Neuronal stem cell (in vitro differentiated cells): ENCODE measurements around the gene ISLR2.

Source experiments
- DNase-seq: peaks from one replicate; pipeline ENCODE4 v3.0.0-alpha.2; 2013; ENCODE audit warnings: low spot score
- H2AFZ ChIP-seq: one replicate; pipeline ENCODE4 v1.6.1; 2013; ENCODE audit warnings: mild to moderate bottlenecking, low read length, inconsistent platforms
- H2AK5ac ChIP-seq: 2 replicates; pipeline ENCODE4 v1.6.1; 2013; ENCODE audit warnings: low read depth, mild to moderate bottlenecking, inconsistent platforms, low read length, moderate library complexity, mixed read lengths
- H2BK120ac ChIP-seq: 2 replicates; pipeline ENCODE4 v1.6.1; 2013; ENCODE audit warnings: low read depth, mild to moderate bottlenecking, inconsistent platforms, low read length, moderate library complexity, mixed read lengths
- H2BK12ac ChIP-seq: one replicate; pipeline ENCODE4 v1.6.1; 2013; ENCODE audit warnings: low read length, inconsistent platforms
- H2BK15ac ChIP-seq: 2 replicates; pipeline ENCODE4 v1.6.1; 2013; ENCODE audit warnings: mild to moderate bottlenecking, low read length, inconsistent platforms, mixed read lengths
- H2BK5ac ChIP-seq: one replicate; pipeline ENCODE4 v1.6.1; 2013; ENCODE audit warnings: inconsistent platforms, mild to moderate bottlenecking, low read length, moderate library complexity
- H3K14ac ChIP-seq: one replicate; pipeline ENCODE4 v1.6.1; 2013; ENCODE audit warnings: low read length, inconsistent platforms
- H3K18ac ChIP-seq: 2 replicates; pipeline ENCODE4 v1.6.1; 2013; ENCODE audit warnings: low read length, inconsistent platforms
- H3K23ac ChIP-seq: 2 replicates; pipeline ENCODE4 v1.6.1; 2013; ENCODE audit warnings: low read depth, mild to moderate bottlenecking, mixed read lengths, low read length, inconsistent platforms; ENCODE audit not compliant: poor library complexity
- H3K27ac ChIP-seq: replicated peaks from 3 replicates; pipeline ENCODE4 v1.5.1; 2013; ENCODE audit warnings: low read length, inconsistent platforms
- H3K27me3 ChIP-seq, 3 experiments: 2 replicates each; pipeline ENCODE4 v1.6.1; 2013; ENCODE audit warnings: low read length in 3 of 3, mild to moderate bottlenecking in 2 of 3, inconsistent platforms in 1 of 3, low read depth in 1 of 3, mixed read lengths in 1 of 3, moderate library complexity in 1 of 3; ENCODE audit not compliant: control insufficient read depth in 3 of 3, insufficient read depth in 3 of 3
- H3K36me3 ChIP-seq, 2 donors: replicated peaks in 1 of 2; 2 replicates each; pipeline ENCODE4 v1.6.1; 2013; ENCODE audit warnings: low read length in 2 of 2; ENCODE audit not compliant: control insufficient read depth in 2 of 2, insufficient read depth in 2 of 2
- H3K4ac ChIP-seq: 2 replicates; pipeline ENCODE4 v1.6.1; 2013; ENCODE audit warnings: inconsistent platforms, mild to moderate bottlenecking, low read length, moderate library complexity
- H3K4me1 ChIP-seq, 2 donors: 1 replicate in 1 of 2; 2 replicates in 1 of 2; pipeline ENCODE4 v1.6.1; 2013; ENCODE audit warnings: low read length in 2 of 2, low read depth in 1 of 2; ENCODE audit not compliant: control insufficient read depth in 2 of 2, insufficient read depth in 1 of 2
- H3K4me2 ChIP-seq: one replicate; pipeline ENCODE4 v1.6.1; 2013; ENCODE audit warnings: mild to moderate bottlenecking, low read length, inconsistent platforms; ENCODE audit not compliant: insufficient read depth, poor library complexity, severe bottlenecking
- H3K4me3 ChIP-seq, 2 donors: 2 replicates each; pipeline ENCODE4 v1.5.1; 2013; ENCODE audit warnings: low read length in 2 of 2, mild to moderate bottlenecking in 2 of 2, inconsistent platforms in 1 of 2, moderate library complexity in 1 of 2
- H3K79me1 ChIP-seq: one replicate; pipeline ENCODE4 v1.6.1; 2013; ENCODE audit warnings: low read depth, mild to moderate bottlenecking, inconsistent platforms, low read length, moderate library complexity
- H3K9ac ChIP-seq: one replicate; pipeline ENCODE4 v1.6.1; 2013; ENCODE audit warnings: mild to moderate bottlenecking, low read depth, low read length, inconsistent platforms; ENCODE audit not compliant: poor library complexity
- H3K9me3 ChIP-seq, 2 donors: replicated peaks in 1 of 2; 2 replicates each; pipeline versions ENCODE3 to v1.6.1; 2013; ENCODE audit warnings: low read length in 2 of 2, mild to moderate bottlenecking in 2 of 2, inconsistent platforms in 1 of 2, low read depth in 1 of 2, mixed read lengths in 1 of 2, moderate library complexity in 1 of 2; ENCODE audit not compliant: control insufficient read depth in 2 of 2, insufficient read depth in 1 of 2
- H4K8ac ChIP-seq: one replicate; pipeline ENCODE4 v1.6.1; 2013; ENCODE audit warnings: low read depth, mild to moderate bottlenecking, inconsistent platforms, low read length, moderate library complexity
- H4K91ac ChIP-seq: one replicate; pipeline ENCODE4 v1.6.1; 2013; ENCODE audit warnings: low read length, low read depth, mild to moderate bottlenecking, inconsistent platforms; ENCODE audit not compliant: poor library complexity
- WGBS, 2 donors: extraction: QIAGEN DNeasy Blood & Tissue Kit; methylation state at CpG; one replicate each; pipeline ENCODE4 v1.1.7; 2013; ENCODE audit warnings: missing lambda C conversion rate in 2 of 2, mixed read lengths in 1 of 2; ENCODE audit not compliant: insufficient read length in 2 of 2, insufficient replicate concordance in 1 of 2; ENCODE audit errors: extremely low coverage in 2 of 2; 5-methylcytosine and 5-hydroxymethylcytosine counted together

The ISLR2 gene

GRCh38 chr15:74131628-74132413, 1.4 kb downstream of the ISLR2 start:
- H3K4ac ChIP-seq: no peak overlapping the region
- no peak overlapping the region for H2BK5ac ChIP-seq
- H3K9me3 ChIP-seq: peaks cover 25 to 27% of the 10 kb centered on the region in 2 donors
- peak overlapping the region; percentile 97 for H3K14ac ChIP-seq
- no peak overlapping the region for H4K8ac ChIP-seq
- peaks cover 64 to 89% (median 75%) of the 10 kb centered on the region in 3 experiments for H3K27me3 ChIP-seq
- no peak overlapping the region for H4K91ac ChIP-seq
- peaks cover 36 to 40% of the 10 kb centered on the region in 2 donors for H3K4me1 ChIP-seq
- no peak for DNase-seq
- peak overlapping the region; percentile 98 for H2AK5ac ChIP-seq
- WGBS, 2 donors: no CpG with 5 or more reads among the region's 20 CpGs
- H3K4me2 ChIP-seq: no peak overlapping the region
- H3K18ac ChIP-seq: peak overlapping the region; percentile 60
- H2BK120ac ChIP-seq: no peak overlapping the region
- H3K79me1 ChIP-seq: peaks cover 6% of the 10 kb centered on the region
- H2AFZ ChIP-seq: no peak overlapping the region
- H3K23ac ChIP-seq: peak overlapping the region; percentile 97
- no peak overlapping the region for H3K4me3 ChIP-seq
- H2BK12ac ChIP-seq: peak overlapping the region; percentile 95
- H3K9ac ChIP-seq: no peak overlapping the region
- no peak overlapping the region for H3K27ac ChIP-seq
- no peaks in the 10 kb centered on the region for H3K36me3 ChIP-seq
- peak overlapping the region; percentile 14 for H2BK15ac ChIP-seq

- Histone ChIP-seq H3K18ac (peak overlapping the region; percentile 93), H2AK5ac (peak overlapping the region; percentile 98), H2BK12ac (peak overlapping the region; percentile 85), H2BK15ac (peak overlapping the region; percentile 94), H3K4ac (peak overlapping the region; percentile 85), H4K8ac (peak overlapping the region; percentile 53), H2BK5ac (no peak overlapping the region), H2AFZ (no peak overlapping the region), H3K9me3 (peaks cover 25 to 27% of the 10 kb centered on the region in 2 donors), H3K36me3 (no peaks in the 10 kb centered on the region), H3K23ac (peak overlapping the region; percentile 97), H3K14ac (peak overlapping the region; percentile 99), H3K4me1 (peaks cover 38 to 43% of the 10 kb centered on the region in 2 donors), H3K27ac (no peak overlapping the region), H3K9ac (peak overlapping the region; percentile 54), H3K27me3 (peaks cover 63 to 88% (median 74%) of the 10 kb centered on the region in 3 experiments), H3K79me1 (peaks cover 6% of the 10 kb centered on the region), H2BK120ac (peak overlapping the region; percentile 64), H4K91ac (peak overlapping the region; percentile 75), H3K4me3 (peak overlapping the region in 1 of 2 donors; percentile 33), H3K4me2 (peak overlapping the region; percentile 31)
- WGBS, 2 donors: no CpG with 5 or more reads among the region's 90 CpGs
- DNase-seq: no peak
Measured at GRCh38 chr15:74132681-74133651, 2.6 kb downstream of the ISLR2 start.

- Histone ChIP-seq H3K79me1 (peaks cover 6% of the 10 kb centered on the region), H3K14ac (no peak overlapping the region), H3K4me3 (no peak overlapping the region), H2BK15ac (peak overlapping the region; percentile 94), H3K9ac (peak overlapping the region; percentile 54), H2AFZ (no peak overlapping the region), H3K36me3 (no peaks in the 10 kb centered on the region), H3K4me2 (peak overlapping the region; percentile 40), H2BK120ac (peak overlapping the region; percentile 64), H4K91ac (no peak overlapping the region), H3K4me1 (peaks cover 32 to 38% of the 10 kb centered on the region in 2 donors), H3K27me3 (peaks cover 54 to 79% (median 65%) of the 10 kb centered on the region in 3 experiments), H2BK12ac (peak overlapping the region; percentile 89), H3K4ac (no peak overlapping the region), H3K27ac (no peak overlapping the region), H3K23ac (peak overlapping the region; percentile 97), H3K18ac (peak overlapping the region; percentile 93), H4K8ac (no peak overlapping the region), H2BK5ac (peak overlapping the region; percentile 6), H2AK5ac (peak overlapping the region; percentile 98), H3K9me3 (peaks cover 25 to 27% of the 10 kb centered on the region in 2 donors)
- no peak for DNase-seq
- no CpG with 5 or more reads among the region's 71 CpGs for WGBS, 2 donors
Measured at GRCh38 chr15:74133694-74134386, 3.5 kb downstream of the ISLR2 start.
